ENCODE results near the gene TPSB2.
"Not testable (repeated sequence)": the region's sequence is repeated elsewhere in the genome, so short reads cannot be mapped to it uniquely, and the experiment has no call there.

The TPSB2 gene

DNA sequence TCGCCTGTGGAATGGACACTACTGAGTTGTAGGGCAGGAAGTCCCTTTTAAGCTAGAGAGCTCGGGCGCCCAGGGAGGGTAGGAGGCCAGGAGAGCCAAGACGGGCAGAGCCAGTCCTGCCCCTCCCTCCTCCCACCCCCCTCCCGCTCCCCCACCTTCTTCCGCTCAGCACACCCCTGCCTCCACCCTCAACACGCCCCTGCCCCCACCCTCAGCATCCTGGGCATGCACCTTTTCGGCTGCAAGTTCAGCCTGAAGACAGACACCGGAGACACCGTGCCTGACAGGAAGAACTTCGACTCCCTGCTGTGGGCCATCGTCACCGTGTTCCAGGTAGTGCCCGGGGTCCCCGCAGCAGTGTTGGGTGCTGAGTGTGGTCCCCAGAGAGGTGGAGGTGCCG, 23.2 kb downstream of the TPSB2 start:
- in situ Hi-C loops (cut with MboI; ENCODE audit: low sequenced_read_pairs), result no loop called here

DNA sequence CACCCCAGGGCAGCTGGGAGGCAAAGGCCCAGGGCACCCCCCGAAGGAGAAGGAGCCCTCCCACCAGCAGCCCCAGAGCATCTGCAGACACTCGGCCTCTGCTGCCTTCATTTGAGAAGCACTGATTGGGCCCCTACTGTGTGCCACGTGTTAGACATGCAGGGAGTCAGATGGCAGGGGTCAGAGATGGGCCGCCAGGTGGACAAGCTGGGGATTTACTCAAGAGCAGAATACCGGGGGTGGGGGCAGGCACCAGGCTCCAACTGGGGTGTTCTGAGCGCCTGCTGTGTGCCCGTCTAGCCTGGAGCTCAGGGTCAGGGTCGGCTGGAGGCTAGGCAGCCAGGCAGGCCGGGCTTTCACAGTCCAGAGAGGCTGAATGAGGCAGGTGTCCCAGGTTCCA, 23.7 kb downstream of the TPSB2 start:
- in situ Hi-C loops (cut with MboI; ENCODE audit: low sequenced_read_pairs), result no loop called here

DNA sequence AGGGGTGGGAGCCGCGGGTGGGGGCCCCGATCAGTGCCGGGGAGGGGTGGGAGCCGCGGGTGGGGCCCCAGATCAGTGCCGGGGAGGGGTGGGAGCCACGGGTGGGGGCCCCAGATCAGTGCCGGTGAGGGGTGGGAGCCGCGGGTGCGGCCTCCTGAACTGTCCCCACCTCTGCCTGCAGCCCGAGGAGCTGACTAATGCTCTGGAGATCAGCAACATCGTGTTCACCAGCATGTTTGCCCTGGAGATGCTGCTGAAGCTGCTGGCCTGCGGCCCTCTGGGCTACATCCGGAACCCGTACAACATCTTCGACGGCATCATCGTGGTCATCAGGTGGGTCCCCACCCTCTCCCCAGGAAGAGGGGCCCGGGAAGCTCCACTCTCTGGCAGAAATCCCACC, 25.1 kb downstream of the TPSB2 start:
- in situ Hi-C loops (cut with MboI; ENCODE audit: low sequenced_read_pairs), result no loop called here

DNA sequence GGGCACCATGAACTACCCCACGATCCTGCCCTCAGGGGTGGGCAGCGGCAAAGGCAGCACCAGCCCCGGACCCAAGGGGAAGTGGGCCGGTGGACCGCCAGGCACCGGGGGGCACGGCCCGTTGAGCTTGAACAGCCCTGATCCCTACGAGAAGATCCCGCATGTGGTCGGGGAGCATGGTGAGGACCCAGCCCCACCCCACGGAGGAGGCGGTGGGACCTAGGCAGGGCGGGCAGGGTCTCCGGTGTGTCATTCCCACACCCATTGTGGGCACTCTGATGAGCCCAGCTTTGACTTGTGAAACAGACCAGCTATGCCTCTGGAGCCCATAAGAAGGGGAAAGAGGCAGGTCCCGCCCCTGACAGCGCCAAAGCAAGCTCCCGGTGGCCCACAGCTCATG, 27.7 kb downstream of the TPSB2 start:
- in situ Hi-C loops (cut with MboI; ENCODE audit: low sequenced_read_pairs), result no loop called here

DNA sequence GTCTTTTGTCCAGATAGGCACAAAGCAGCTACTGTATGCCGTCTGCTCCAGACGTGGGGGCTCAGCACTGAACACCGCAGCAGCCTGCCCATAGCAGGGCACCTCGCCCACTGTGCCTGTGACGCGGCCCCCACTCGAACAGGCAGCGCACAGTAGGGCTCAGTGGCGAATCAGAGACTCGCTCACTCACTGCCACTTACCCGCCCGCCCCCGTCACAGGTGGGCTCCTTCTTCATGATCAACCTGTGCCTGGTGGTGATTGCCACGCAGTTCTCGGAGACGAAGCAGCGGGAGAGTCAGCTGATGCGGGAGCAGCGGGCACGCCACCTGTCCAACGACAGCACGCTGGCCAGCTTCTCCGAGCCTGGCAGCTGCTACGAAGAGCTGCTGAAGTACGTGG, 28.5 kb downstream of the TPSB2 start:
- in situ Hi-C loops (cut with MboI; ENCODE audit: low sequenced_read_pairs), result no loop called here

DNA sequence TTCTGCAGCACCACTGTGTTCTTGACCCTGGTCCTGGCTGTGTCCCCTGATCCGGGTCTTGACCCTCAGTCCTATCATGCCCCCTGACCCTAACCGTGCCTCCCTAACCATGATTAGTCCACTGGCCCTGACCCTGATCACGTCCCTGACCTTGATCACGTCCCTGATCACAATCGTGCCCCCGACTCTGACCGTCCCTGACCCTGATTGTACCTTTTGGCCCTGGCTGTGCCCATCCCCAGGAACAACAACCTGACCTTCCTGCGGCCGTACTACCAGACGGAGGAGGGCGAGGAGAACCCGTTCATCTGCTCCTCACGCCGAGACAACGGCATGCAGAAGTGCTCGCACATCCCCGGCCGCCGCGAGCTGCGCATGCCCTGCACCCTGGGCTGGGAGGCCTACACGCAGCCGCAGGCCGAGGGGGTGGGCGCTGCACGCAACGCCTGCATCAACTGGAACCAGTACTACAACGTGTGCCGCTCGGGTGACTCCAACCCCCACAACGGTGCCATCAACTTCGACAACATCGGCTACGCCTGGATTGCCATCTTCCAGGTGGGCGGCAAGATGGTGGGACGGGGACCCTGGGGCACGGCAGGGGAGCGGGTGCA, 29.9 kb downstream of the TPSB2 start:
- in situ Hi-C loops (cut with MboI; ENCODE audit: low sequenced_read_pairs), result no loop called here

DNA sequence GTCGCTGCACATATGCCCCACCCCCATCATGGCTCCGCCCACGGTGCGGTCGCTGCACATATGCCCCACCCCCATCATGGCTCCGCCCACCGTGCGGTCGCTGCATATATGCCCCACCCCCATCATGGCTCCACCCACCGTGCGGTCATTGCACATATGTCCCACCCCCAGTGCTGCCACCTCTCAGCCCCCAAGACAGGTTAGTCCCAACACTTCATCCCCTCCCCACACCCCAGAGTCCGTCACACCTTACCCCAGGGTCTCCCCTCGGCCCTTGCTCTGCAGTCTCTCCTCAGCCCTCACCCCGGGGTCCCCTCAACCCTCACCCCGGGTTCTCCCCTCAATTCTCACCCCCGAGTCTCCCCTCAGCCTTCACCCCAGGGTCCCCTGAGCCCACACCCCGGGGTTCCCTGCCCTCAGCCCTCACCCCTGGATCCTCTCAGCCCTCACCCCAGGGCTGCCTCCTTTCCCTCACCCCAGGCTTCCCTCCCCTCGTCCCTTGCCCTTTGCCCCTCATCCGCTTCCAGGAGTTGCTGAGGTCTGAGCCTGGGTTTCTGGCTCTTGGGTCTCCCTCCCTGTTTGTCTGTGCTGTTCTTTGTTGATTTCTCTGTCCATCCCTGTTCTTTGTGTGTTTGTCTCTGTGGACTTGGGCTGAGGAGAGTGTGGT, 30.5 kb downstream of the TPSB2 start:
- in situ Hi-C loops (cut with MboI; ENCODE audit: low sequenced_read_pairs), result no loop called here

DNA sequence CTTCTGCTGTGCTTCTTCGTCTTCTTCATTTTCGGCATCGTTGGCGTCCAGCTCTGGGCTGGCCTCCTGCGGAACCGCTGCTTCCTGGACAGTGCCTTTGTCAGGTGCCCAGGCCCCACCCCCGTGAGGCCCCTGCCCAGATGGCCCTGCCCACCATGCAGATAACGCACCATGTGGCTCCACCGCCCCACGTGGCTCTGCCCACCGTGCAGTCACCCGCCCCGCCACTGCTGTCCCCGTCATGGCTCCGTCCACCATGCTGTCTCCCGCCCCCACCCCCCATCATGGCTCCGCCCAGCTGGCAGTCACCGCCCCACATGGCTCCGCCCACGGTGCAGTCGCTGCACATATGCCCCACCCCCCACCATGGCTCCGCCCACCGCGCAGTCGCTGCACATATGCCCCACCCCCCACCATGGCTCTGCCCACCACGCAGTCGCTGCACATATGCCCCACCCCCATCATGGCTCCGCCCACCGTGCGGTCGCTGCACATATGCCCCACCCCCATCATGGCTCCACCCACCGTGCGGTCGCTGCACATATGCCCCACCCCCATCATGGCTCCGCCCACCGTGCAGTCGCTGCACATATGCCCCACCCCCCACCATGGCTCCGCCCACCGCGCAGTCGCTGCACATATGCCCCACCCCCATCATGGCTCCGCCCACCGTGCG, 31.2 kb downstream of the TPSB2 start:
- in situ Hi-C loops (cut with MboI; ENCODE audit: low sequenced_read_pairs), result not testable (repeated sequence)

DNA sequence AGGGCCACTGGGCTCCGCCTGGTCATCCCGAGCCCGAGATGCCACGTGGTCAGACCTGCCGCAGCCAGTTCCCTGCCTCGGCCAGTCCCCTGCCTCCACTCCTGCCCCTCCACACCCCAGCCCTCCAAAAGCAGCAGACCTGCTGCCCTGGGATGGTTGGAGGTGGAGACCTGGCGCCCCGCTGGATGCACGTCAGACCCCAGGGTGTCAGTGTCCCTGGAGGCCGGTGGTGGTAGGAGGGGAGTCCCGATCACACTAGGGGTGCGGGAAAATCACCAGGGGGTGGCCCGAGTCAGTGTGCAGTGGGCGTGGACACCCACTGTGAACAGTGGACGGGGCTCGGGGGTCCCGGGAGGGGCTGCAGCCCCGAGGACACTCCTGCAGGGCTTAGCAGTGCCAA, 31.8 kb downstream of the TPSB2 start:
- in situ Hi-C loops (cut with MboI; ENCODE audit: low sequenced_read_pairs), result no loop called here

DNA sequence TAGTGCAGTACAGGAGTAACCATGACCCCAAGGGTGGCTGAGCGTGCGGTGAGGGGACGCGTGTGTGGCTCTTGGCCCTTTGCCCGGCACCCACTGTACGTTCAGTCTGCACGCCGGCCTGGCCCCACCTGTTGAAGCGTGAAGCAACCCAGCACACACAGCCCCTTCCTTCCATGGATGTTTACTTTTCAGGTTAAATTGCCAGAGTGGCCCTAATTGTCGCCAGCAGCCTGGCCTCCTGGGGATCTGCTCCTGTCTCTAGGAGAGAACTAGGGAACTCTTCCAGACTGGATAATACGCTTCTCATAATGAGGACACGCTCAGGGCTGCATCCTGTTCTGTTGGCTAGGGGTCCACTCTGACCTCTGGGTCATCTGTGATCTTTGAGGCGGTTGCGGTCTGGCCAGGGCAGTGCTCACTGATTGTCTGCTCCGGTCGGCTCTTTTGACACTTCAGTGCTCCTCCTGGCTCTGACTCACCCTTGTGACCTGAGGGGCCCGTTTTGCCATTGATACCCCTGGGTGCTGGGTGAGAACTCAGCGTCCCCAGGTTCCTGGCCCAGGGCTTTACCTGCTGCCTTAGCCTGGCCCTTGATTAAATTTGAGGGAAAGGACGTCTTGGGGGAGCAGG, 32.6 kb downstream of the TPSB2 start:
- in situ Hi-C loops (cut with MboI; ENCODE audit: low sequenced_read_pairs), result no loop called here

DNA sequence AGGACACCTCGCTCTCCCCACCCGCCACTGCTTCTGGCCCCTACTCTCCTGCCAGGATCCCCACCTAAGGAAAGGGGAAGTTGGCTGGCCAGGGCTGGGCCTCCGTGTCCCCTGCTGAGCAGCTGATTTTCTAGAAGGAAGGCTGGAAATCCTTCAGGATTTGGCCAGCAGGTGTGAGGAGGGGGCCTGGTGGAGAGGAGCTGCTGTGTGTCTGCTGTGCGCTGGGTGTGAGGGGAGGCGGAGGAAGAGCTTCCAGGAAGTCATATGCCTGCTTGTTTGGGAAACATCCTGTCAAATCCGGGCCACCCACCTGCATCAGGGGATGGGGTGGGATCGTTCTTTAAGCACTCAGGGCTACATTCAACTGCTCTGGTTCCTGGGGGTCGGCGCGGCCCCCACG, 33.5 kb downstream of the TPSB2 start:
- in situ Hi-C loops (cut with MboI; ENCODE audit: low sequenced_read_pairs), result no loop called here

DNA sequence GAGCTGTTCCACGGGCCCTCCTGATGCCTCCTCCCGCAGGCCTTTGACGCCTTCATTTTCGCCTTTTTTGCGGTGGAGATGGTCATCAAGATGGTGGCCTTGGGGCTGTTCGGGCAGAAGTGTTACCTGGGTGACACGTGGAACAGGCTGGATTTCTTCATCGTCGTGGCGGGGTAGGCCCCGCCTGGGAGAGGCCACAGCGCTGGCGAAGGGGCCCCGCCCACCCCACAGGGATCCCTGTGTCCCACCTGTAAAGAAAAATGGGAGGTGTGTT, 34.7 kb downstream of the TPSB2 start:
- in situ Hi-C loops (cut with MboI; ENCODE audit: low sequenced_read_pairs), result no loop called here

DNA sequence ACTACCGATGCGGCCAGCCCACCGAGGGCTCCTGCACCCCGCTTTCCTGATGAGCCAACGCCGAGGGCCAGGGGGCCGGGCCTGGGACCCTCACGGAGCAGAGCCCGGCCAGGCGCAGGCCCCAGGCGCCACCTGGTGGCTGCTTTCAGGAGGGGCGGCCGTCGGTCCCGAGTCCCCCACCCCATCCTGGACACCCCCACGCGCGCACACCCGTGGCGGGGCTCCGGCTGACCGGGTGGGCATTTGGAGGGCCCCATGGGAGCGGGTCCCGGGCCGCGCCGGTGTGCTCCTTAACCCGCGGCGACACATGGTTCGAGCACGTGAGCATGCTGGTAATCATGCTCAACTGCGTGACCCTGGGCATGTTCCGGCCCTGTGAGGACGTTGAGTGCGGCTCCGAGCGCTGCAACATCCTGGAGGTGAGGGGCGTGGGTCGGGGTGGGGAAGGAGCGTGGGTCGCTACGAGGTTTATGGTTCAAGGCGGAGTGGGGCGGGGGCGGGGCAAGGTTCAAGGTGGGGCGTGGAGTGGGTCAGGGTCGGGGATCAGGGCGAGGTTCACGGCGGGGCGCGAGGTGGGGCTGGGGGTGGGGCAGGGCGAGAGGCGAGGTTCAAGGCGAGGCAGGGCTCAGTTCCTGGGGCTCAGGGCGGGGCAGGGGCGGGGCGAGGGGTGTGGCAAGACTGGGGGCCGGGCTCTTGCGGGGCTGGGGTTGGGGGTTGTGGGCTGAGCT, 35.2 kb downstream of the TPSB2 start:
- in situ Hi-C loops (cut with MboI; ENCODE audit: low sequenced_read_pairs), result no loop called here

DNA sequence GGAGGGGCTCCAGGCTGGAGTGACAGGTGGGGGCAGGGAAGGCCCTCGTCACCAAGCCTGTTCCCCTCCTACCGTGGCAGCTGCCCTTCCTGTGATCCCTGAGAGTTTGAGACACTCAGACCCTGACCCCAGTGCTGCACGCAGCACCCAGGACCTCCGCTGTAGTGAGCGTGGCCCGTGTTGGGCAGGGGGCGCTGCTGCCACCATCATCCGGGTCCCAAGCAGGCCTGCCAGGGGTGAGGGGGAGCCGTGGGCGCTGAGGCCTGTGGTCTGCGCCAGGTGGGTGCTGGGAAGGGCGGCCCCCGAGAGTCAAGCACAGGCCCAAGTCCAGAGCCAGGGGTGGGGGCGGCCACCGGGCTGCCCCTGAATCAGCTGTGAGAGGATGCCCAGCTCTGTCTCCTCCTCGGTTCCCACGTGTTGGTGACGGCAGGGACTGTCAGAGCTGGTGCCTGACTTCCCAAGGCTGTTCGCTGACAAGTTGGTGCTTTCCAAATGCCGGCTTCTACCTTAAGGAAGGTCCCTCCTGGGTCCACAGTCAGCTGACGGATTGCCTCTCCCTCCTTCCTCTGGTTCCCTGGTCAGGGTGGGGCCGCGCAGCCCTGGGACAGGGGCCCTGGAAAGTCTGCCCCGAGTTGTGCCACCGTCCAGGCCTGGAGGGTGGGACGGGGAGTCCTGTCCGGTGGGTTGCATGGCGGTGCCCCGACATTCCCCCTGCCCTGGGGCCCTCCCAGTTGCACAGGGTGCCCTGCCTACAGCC, 36.0 kb downstream of the TPSB2 start:
- in situ Hi-C loops (cut with MboI; ENCODE audit: low sequenced_read_pairs), result no loop called here

DNA sequence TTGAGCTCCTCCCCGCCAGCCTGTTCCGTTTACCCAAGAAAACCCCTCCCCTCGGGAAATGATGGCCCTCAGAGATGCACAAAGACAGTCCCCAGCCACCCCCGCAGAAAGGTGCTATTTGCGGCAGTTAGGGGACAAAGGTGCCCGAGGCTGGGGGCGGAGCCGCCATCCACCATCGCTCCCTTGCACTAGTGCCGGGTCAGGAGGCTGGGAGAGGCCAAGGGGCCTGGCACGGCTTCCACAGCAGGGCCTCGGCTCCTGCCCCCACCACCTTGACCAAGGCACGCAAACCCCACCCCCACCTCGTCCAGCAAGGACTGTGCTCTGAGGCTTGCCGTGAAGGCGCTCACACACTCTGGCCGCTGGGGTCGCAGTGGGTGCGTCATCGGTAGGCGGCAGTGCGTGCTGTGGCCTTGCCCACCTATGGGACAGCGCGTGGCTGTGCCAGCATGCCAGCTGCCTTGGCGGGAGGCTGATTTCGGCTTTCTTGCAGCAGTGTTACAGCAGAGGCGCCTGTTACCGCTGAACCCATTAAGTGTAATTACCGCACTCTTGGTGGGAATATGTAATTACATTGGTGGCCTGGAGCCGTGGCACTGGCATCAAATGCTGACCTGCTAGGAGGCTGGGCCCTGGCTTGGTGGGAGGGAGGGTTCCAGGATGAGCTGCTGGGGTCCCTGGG, 36.7 kb downstream of the TPSB2 start:
- in situ Hi-C loops (cut with MboI; ENCODE audit: low sequenced_read_pairs), result no loop called here

DNA sequence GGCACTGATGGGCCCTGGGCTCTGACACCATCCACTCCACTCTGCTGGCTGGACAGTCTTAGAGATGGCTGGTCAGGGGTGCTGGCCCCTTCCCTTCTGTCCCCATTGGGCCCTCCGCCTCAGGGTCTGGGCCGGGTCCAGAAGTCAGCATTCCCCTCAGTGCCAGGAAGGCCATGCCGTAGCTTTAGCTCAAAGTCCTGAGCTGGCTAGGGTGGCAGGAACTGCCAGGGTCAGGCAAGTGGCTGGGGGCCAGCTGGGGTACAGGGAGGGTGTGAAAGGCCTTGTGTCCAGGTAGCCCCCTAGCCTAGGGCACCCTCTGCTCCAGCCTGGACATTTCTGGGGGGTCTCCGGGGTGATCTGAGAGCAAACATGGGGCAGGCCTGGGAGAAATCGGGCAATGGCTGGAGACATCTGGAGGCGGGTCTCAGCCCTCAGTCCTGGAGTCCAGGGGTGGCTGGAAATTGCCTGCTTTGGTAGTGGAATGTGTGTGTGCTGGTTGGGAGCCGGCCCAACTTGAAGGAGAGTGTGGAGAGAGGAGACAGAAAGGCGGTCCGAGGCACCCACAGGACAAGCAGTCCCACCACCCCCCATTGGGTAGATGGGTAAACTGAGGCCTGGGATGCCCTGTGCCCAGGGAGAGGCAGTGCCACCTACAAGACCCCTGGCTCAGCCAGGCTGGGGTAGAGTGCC, 37.5 kb downstream of the TPSB2 start:
- in situ Hi-C loops (cut with MboI; ENCODE audit: low sequenced_read_pairs), result no loop called here

DNA sequence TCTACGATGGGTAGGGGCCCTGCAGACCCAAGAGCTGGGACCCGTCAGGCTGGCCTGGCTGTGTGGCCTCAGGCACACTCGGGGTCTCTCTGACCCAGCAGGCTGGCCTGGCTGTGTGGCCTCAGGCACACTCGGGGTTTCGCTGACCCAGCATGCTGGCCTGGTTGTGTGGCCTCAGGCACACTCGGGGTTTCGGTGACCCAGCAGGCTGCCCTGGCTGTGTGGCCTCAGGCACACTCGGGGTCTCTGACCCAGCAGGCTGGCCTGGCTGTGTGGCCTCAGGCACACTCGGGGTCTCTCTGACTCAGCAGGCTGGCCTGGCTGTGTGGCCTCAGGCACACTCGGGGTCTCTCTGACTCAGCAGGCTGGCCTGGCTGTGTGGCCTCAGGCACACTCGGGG, 39.2 kb downstream of the TPSB2 start:
- in situ Hi-C loops (cut with MboI; ENCODE audit: low sequenced_read_pairs), result not testable (repeated sequence)

DNA sequence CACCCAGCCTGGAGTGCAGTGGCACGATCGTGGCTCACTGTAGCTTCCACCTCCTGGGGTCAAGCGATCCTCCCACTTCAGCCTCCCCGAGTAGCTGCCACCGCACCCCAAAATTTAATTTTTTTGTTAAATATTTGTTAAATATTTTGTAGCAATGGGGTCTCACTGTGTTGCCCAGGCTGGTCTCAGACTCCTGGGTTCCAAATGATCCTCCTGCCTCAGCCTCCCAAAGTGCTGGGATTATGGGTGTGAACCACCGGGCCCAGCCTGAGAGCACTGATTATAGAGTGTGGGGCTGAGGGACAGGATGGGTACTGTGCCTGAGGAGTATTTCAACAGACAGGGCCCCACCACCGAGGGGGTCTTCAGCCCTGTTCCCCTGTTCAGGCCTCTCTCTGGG, 40.5 kb downstream of the TPSB2 start:
- in situ Hi-C loops (cut with MboI; ENCODE audit: low sequenced_read_pairs), result no loop called here

DNA sequence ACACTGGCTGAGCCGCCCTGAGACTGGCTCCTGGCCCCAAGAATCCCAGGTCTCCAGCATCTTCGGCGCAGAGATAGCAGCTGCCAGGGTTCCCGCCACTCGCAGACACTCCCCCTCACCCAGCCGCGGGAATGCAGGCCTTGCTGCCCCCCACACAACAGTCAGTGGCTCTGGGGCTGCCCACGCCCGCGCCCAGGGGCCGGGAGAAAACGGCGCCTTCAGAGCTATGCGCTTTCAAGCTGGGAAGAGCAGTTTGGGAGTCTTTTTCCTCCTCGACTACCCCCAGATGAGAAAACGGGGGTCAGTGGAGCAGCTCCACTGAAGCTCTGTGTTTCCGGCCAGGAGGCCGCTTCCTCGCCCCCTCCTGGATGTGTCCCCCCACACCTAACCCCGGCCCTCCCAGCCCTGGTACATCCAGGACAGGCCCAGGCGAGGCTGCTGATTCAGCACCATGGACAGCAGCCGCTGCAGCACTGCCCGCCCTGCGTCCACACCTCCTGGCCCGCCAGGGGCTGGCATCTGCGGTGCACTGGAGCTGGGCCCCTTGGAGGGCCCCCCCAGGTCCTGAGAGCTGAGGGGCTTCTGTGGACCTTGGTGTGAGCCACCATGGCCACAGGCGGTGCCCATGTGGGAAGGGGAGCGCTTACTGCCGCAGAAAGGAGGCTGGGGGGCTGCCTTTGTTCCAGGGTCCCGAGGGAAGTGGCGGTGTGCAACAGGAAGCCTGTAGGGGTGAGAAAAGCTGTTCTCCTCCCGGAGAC, 41.4 kb downstream of the TPSB2 start:
- in situ Hi-C loops (cut with MboI; ENCODE audit: low sequenced_read_pairs), result no loop called here

Measured in HL-60/S4 treated with phorbol 12-myristate 13-acetate at 8.2 ng/mL for 4 days and 3 days (cell line).